BJ (cell line): ENCODE data around the gene NLRP10. TPM values are rescaled to one million over a fixed set of nuclear protein-coding genes. Genes with fewer than 3 reads are reported as not detected.

ENCODE experiments used
- CTCF ChIA-PET: fragments of 350-600 bp; formaldehyde crosslinking; extraction: SDS; loops from one replicate; lab custom pipeline; 2021; ENCODE audit warnings: antibody characterized with exemption, inconsistent platforms; lab: Yijun Ruan, JAX
- POLR2A ChIA-PET: fragments of 300-600 bp; sonication (Branson Sonifier 250); formaldehyde crosslinking; extraction: SDS; loops from one replicate; lab custom pipeline; 2021; ENCODE audit warnings: antibody characterized with exemption; lab: Charles Lee
- DNase-seq: peaks from one replicate; pipeline ENCODE4 v3.0.0-alpha.2; 2011; ENCODE audit warnings: low read depth
- H3K27me3 ChIP-seq: 2 replicates; pipeline ENCODE4 v1.6.0; 2011; ENCODE audit warnings: low read length; ENCODE audit not compliant: control insufficient read depth, insufficient read depth
- H3K36me3 ChIP-seq: 2 replicates; pipeline ENCODE4 v1.5.1; 2011; ENCODE audit warnings: low read length; ENCODE audit not compliant: control insufficient read depth, insufficient read depth
- H3K4me3 ChIP-seq: 2 replicates; pipeline ENCODE4 v1.5.1; 2011; ENCODE audit warnings: low read depth, mild to moderate bottlenecking, control low read depth, low read length
- polyA plus RNA-seq: library from polyadenylated mRNA; depleted of rRNA; stranded (reverse); fragments of >200 nt; gene quantifications from 2 replicates; pipeline ENCODE4 v1.2.3, GENCODE V29; 2011
- TF ChIP-seq, protein P1 (sequence below): IDR thresholded peaks from 2 replicates; pipeline ENCODE4 v1.5.1; 2011; ENCODE audit warnings: low read depth, mild to moderate bottlenecking, control low read depth, inconsistent platforms, low read length, moderate library complexity; ENCODE audit not compliant: insufficient read depth

NLRP10 gene
- polyA plus RNA-seq, 1 experiment = 5.1 TPM

GRCh38 chr11:7941146-7941545, 24.1 kb downstream of the NLRP10 start:
- ChIA-PET CTCF (no interaction called here), POLR2A (no interaction called here)
- DNase-seq = no peak
- H3K27me3 ChIP-seq = no peaks in the 10 kb centered on the region
- H3K4me3 ChIP-seq = no peak overlapping the region
- H3K36me3 ChIP-seq = no peaks in the 10 kb centered on the region
- TF ChIP-seq, protein P1, sequence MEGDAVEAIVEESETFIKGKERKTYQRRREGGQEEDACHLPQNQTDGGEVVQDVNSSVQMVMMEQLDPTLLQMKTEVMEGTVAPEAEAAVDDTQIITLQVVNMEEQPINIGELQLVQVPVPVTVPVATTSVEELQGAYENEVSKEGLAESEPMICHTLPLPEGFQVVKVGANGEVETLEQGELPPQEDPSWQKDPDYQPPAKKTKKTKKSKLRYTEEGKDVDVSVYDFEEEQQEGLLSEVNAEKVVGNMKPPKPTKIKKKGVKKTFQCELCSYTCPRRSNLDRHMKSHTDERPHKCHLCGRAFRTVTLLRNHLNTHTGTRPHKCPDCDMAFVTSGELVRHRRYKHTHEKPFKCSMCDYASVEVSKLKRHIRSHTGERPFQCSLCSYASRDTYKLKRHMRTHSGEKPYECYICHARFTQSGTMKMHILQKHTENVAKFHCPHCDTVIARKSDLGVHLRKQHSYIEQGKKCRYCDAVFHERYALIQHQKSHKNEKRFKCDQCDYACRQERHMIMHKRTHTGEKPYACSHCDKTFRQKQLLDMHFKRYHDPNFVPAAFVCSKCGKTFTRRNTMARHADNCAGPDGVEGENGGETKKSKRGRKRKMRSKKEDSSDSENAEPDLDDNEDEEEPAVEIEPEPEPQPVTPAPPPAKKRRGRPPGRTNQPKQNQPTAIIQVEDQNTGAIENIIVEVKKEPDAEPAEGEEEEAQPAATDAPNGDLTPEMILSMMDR = no peak

GRCh38 chr11:7936615-7937014, 28.6 kb downstream of the NLRP10 start:
- TF ChIP-seq, protein P1 = no peak
- ChIA-PET CTCF (interaction anchor here (1.0 kb wide), 1 partner anchor 11 kb away, joined by 3 read pairs; no protein-coding TSS in a partner anchor), POLR2A (no interaction called here)
- H3K36me3 ChIP-seq = no peaks in the 10 kb centered on the region
- DNase-seq = no peak
- H3K4me3 ChIP-seq = no peak overlapping the region
- no peaks in the 10 kb centered on the region for H3K27me3 ChIP-seq

DNA sequence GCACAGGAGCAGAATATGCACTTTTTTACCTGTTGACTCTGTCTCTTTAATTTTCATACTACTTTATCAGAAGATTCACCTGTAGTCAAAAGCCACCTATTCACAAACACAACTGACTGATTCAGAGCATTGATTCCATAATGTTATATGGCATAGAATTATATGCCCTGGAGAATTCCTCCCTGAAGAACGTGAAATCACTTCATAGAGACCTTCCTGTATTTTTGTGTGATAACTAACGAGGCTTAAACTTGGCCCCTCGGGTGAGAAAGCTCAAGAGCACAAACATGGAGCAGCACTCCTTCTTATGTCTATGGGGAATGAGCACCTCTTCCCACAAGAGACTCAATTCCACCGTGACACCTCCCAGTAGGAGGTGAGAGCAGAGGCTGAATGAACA, 34.1 kb downstream of the NLRP10 start, which contains the start of gene OR10A6:
Gene OR10A6, minus strand, starts transcription at position 101 of the 400 bp plus-strand sequence. CDS start 2,606 bp downstream, outside the sequence.
- DNase-seq = no peak
- H3K27me3 ChIP-seq = no peaks in the 10 kb centered on the region
- no peak within 1 kb of the TSS for H3K4me3 ChIP-seq
- no peaks in the 10 kb centered on the region for H3K36me3 ChIP-seq
- ChIA-PET POLR2A (no interaction called here), CTCF (no interaction called here)
- TF ChIP-seq, protein P1 = no peak

GRCh38 chr11:7927635-7928034, 37.6 kb downstream of the NLRP10 start:
- CTCF ChIA-PET = no interaction called here
- POLR2A ChIA-PET = no interaction called here
- Histone ChIP-seq H3K27me3 (no peaks in the 10 kb centered on the region), H3K4me3 (no peak overlapping the region), H3K36me3 (no peaks in the 10 kb centered on the region)
- no peak for DNase-seq
- TF ChIP-seq, protein P1 = no peak

GRCh38 chr11:7924536-7924935, 40.7 kb downstream of the NLRP10 start:
- H3K36me3 ChIP-seq = no peaks in the 10 kb centered on the region
- TF ChIP-seq, protein P1 = no peak
- no peak overlapping the region for H3K4me3 ChIP-seq
- H3K27me3 ChIP-seq = no peaks in the 10 kb centered on the region
- DNase-seq = no peak
- ChIA-PET POLR2A (interaction anchor here (0.7 kb wide), 1 partner anchor 14 kb away, joined by 5 read pairs; no protein-coding TSS in a partner anchor), CTCF (interaction anchor here (0.7 to 0.8 kb wide), 4 partner anchors 16 to 237 kb away, joined by 3 to 5 read pairs (median 4); no protein-coding TSS in a partner anchor)
